ENCODE results near the gene CERS4. TPM values are rescaled to one million over a fixed set of nuclear protein-coding genes. Genes with fewer than 3 reads are reported as not detected.

The CERS4 gene
- total RNA-seq, 2 donors from 2014 or later = 170 to 176 TPM

DNA sequence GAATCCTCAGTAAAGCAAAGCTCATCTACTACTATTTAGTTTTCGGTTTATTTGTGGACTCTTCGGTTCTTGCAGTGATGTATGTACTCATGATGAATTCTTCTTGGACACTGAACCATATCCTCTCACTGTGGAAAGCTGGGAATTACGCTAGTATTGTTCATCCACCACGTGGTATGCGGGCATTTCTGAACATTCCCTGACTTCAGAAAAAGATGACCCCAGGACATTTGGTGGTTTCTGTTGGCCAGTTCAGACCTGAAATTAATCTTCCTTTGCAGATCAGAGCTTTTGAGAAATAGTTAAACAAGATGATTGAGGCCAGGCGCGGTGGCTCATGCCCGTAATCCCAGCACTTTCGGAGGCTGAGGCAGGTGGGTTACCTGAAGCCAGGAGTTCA lies 34.5 kb upstream of the CERS4 start:
- no peaks in the 10 kb centered on the region for H3K36me3 ChIP-seq
- intact Hi-C loops (cut with DNase I) = no loop called here
- no peak for TF ChIP-seq CTCF (IDR thresholded peaks at IDR 0.05)
- no peak overlapping the region for H3K27ac ChIP-seq
- H3K4me3 ChIP-seq = no peak overlapping the region
- H3K9me3 ChIP-seq = no peaks in the 10 kb centered on the region
- H3K4me1 ChIP-seq (replicated peaks) = no peaks in the 10 kb centered on the region
- 84% methylated on average over 9 of the region's 9 CpGs for WGBS
- no peaks in the 10 kb centered on the region for H3K27me3 ChIP-seq (replicated peaks; ENCODE audit: insufficient read depth)
- DNase-seq (ENCODE audit: low spot score) = no peak

DNA sequence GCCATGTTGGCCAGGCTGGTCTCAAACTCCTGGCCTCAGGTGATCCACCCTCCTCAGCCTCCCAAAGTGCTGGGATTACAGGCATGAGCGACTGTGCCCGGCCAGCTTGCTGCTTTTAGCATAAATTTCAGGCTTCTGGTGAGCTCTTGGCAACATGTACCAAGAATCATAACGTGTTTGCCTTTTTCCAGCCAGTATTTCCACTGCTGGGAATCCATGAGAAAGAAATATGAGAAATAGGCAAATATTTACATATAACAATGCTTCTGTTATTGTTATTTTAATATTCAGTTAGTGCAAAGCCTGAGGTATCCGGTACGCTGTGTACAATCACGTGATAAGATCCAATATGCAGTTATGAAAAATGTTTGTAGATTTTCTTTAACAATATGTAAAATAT lies 29.2 kb upstream of the CERS4 start:
- peak; percentile 40 for DNase-seq (ENCODE audit: low spot score)
- no peaks in the 10 kb centered on the region for H3K4me1 ChIP-seq (replicated peaks)
- no peaks in the 10 kb centered on the region for H3K27me3 ChIP-seq (replicated peaks; ENCODE audit: insufficient read depth)
- no peak overlapping the region for H3K4me3 ChIP-seq
- H3K27ac ChIP-seq = peak overlapping the region; percentile 27 to 64
- TF ChIP-seq POLR2A (IDR thresholded peaks at IDR 0.05) (no peak), POLR2AphosphoS5 (IDR thresholded peaks at IDR 0.05) (peak; percentile 83)
- intact Hi-C loops (cut with DNase I) = no loop called here
- no peaks in the 10 kb centered on the region for H3K36me3 ChIP-seq
- H3K9me3 ChIP-seq = no peaks in the 10 kb centered on the region
- 20% methylated on average over 6 of the region's 6 CpGs for WGBS

- no peak for DNase-seq (ENCODE audit: low spot score)
- 96% methylated on average over 9 of the region's 9 CpGs for WGBS
- no peaks in the 10 kb centered on the region for H3K9me3 ChIP-seq
- H3K36me3 ChIP-seq = no peaks in the 10 kb centered on the region
- no peak overlapping the region for H3K27ac ChIP-seq
- intact Hi-C loops (cut with DNase I) = no loop called here
- H3K27me3 ChIP-seq (replicated peaks; ENCODE audit: insufficient read depth) = no peaks in the 10 kb centered on the region
- no peak overlapping the region for H3K4me3 ChIP-seq
- TF ChIP-seq POLR2A (IDR thresholded peaks at IDR 0.05) = no peak
- no peak for TF ChIP-seq CTCF (IDR thresholded peaks at IDR 0.05)
- no peak for TF ChIP-seq POLR2AphosphoS5 (IDR thresholded peaks at IDR 0.05)
- H3K4me1 ChIP-seq (replicated peaks) = no peaks in the 10 kb centered on the region
These were observed 24.9 kb upstream of the CERS4 start for GRCh38 chr19:8184274-8184673.

- WGBS = 94% methylated on average over 5 of the region's 5 CpGs
- H3K27me3 ChIP-seq (replicated peaks; ENCODE audit: insufficient read depth) = no peaks in the 10 kb centered on the region
- no peak overlapping the region for H3K4me3 ChIP-seq
- intact Hi-C loops (cut with DNase I) = no loop called here
- no peaks in the 10 kb centered on the region for H3K9me3 ChIP-seq
- no peak for DNase-seq (ENCODE audit: low spot score)
- H3K36me3 ChIP-seq = no peaks in the 10 kb centered on the region
- TF ChIP-seq POLR2A (IDR thresholded peaks at IDR 0.05) (no peak), CTCF (IDR thresholded peaks at IDR 0.05) (no peak), POLR2AphosphoS5 (IDR thresholded peaks at IDR 0.05) (no peak)
- no peaks in the 10 kb centered on the region for H3K4me1 ChIP-seq (replicated peaks)
- no peak overlapping the region for H3K27ac ChIP-seq
These were observed 23.7 kb upstream of the CERS4 start for GRCh38 chr19:8185343-8186068.

DNA sequence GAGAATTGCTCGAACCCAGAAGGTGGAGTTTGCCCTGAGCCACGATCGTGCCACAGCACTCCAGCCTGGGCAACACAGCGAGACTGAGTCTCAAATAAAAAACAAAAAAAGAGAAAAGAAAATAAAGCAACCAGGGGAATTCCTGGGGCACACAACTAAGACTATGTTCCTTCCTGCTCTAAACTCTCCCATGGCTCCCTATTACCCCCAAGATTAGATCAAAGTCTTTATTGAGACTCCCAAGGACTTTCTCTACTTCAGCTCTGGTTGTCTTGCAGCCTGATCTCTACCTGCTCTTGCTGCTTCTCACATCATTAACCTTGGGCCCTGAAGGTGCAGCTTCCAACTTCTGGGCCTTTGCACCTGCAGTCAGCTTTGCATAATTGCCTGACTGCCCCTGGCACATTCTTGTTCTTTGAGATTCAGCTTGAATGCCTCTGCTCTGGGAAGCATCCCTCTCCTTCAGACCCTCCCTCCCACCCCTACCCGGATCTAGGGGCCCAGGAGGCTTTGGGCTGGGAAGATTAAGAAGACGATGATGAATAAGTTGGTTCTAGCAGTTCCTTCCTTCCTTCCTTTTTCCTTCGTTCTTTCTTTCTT lies 16.8 kb upstream of the CERS4 start:
- intact Hi-C loops (cut with DNase I) = no loop called here
- WGBS = 74% methylated on average over 7 of the region's 7 CpGs

More for the DNA sequence above, 16.8 kb upstream of the CERS4 start:
- H3K27ac ChIP-seq = no peak overlapping the region
- DNase-seq (ENCODE audit: low spot score) = no peak
- H3K9me3 ChIP-seq = no peaks in the 10 kb centered on the region
- H3K36me3 ChIP-seq = no peaks in the 10 kb centered on the region
- H3K4me1 ChIP-seq (replicated peaks) = no peaks in the 10 kb centered on the region
- TF ChIP-seq POLR2A (IDR thresholded peaks at IDR 0.05) (no peak), POLR2AphosphoS5 (IDR thresholded peaks at IDR 0.05) (no peak), CTCF (IDR thresholded peaks at IDR 0.05) (no peak)
- H3K27me3 ChIP-seq (replicated peaks; ENCODE audit: insufficient read depth) = no peaks in the 10 kb centered on the region
- no peak overlapping the region for H3K4me3 ChIP-seq

All from prostate gland (tissue), 2 donors.